DOHH2 (cell line): ENCODE data around the gene BATF3.

Experiments
- CTCF ChIP-seq: fragments of 200-600 bp; sonication (generic); IDR thresholded peaks from one replicate; pipeline ENCODE4 v1.5.1; 2014; ENCODE audit warnings: antibody characterized with exemption, mild to moderate bottlenecking, low read depth, low read length; ENCODE audit not compliant: poor library complexity, severe bottlenecking
- EZH2phosphoT487 ChIP-seq: fragments of 200-600 bp; sonication (generic); IDR thresholded peaks from 2 replicates; pipeline ENCODE4 v1.6.1; 2017; ENCODE audit warnings: borderline replicate concordance, mild to moderate bottlenecking, antibody characterized with exemption, low read length, moderate library complexity, mixed read lengths

DNA sequence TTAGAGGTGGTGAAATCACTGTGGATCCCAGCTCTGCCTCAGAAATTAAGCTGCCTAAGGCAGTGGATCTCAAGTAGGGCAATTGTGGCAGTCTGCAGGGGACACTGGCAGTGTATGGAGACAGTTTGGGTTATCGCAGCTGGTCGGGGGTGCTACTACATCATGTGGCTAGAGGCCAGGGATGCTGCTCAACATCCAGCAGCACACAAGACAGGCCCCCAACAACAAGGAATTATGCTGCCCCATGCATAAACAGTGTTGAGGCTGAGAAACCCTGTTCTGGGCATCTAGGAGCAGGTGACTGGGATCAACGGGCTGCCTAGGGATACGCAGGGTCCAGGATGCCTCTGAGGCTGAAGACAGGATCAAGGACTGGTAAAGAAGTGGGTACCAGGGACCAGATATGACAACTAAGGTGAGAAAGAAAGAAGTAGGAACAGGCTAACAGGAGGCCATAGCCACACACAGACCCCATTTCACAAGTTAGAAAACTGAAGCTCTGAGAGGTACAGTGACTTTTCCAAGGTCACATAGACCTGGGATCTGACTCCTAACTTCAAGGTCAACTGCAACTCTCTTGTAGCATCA is 8.7 kb downstream of the BATF3 start:
- no peak for TF ChIP-seq CTCF
- no peak for TF ChIP-seq EZH2phosphoT487
